VCaP (cell line): ENCODE data around the gene TMEM215.

ENCODE experiments used
- H3K27ac ChIP-seq: fragments of 450-650 bp; 2 replicates; pipeline ENCODE4 v1.5.1; 2017
- CTCF ChIP-seq: fragments of 450-650 bp; conservative IDR thresholded peaks from 2 replicates; pipeline ENCODE4 v1.5.1; 2017; ENCODE audit warnings: mild to moderate bottlenecking, moderate library complexity

TMEM215 gene

GRCh38 chr9:32783168-32783891, at the start of gene TMEM215:
Gene TMEM215, plus strand, starts transcription at chr9:32783540. Its CDS starts 644 bp downstream, at chr9:32784184.
- TF ChIP-seq CTCF: no peak
- H3K27ac ChIP-seq: no peak within 1 kb of the TSS

GRCh38 chr9:32735476-32735875, 47.9 kb upstream of the TMEM215 start:
- H3K27ac ChIP-seq: no peak overlapping the region

GRCh38 chr9:32737378-32737777, 46.0 kb upstream of the TMEM215 start:
- no peak for TF ChIP-seq CTCF
- H3K27ac ChIP-seq: no peak overlapping the region

More at GRCh38 chr9:32735476-32735875, 47.9 kb upstream of the TMEM215 start:
- no peak for TF ChIP-seq CTCF

- no peak overlapping the region for H3K27ac ChIP-seq
- no peak for TF ChIP-seq CTCF
These were observed 44.7 kb upstream of the TMEM215 start for GRCh38 chr9:32738501-32739172.

- no peak overlapping the region for H3K27ac ChIP-seq
- no peak for TF ChIP-seq CTCF
These were observed 41.6 kb upstream of the TMEM215 start for GRCh38 chr9:32741706-32742105.

- TF ChIP-seq CTCF: no peak
- no peak overlapping the region for H3K27ac ChIP-seq
These were observed 41.0 kb upstream of the TMEM215 start for GRCh38 chr9:32742296-32742695.

GRCh38 chr9:32748013-32748412, 35.3 kb upstream of the TMEM215 start:
- no peak for TF ChIP-seq CTCF

More at GRCh38 chr9:32748013-32748412, 35.3 kb upstream of the TMEM215 start:
- H3K27ac ChIP-seq: no peak overlapping the region
